ENCODE data around the gene OR52E2. TPM values are rescaled to one million over a fixed set of nuclear protein-coding genes. Genes with fewer than 3 reads are reported as not detected.

Gene OR52E2
- not detected for polyA plus RNA-seq (2013)

DNA sequence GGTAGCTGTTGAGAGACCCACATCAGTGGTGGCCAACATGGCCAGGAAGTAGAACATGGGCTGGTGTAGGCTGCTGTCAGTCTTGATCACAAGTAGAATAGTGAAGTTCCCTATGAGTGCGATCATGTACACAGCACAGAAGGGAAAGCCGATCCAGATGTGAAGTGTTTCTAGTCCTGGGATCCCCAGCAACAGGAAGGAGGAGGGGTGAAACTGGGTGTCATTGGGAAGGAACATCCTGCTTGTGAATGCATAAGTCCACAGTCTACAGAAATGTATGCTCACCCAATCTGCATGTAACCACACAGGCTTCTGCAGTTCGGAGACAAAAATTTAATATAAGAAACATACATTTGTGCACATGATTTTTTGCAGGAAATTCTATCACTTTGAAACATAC is at the start of gene OR52E2:
Gene OR52E2 (minus strand): TSS at position 237 of the 400 bp plus-strand sequence. CDS start 0 bp downstream, at position 237.
- Histone ChIP-seq H3K4me1 (ENCODE audit: control extremely low read depth in 1 of 4, control insufficient read depth in 4 of 4, insufficient read depth in 4 of 4, low read length in 3 of 4) (no peaks in the 10 kb centered on the region), H3K36me3 (ENCODE audit: control insufficient read depth in 4 of 4, insufficient read depth in 4 of 4, low read length in 3 of 4) (no peaks in the 10 kb centered on the region), H3K27me3 (replicated peaks in 2 of 5; ENCODE audit: control insufficient read depth in 4 of 5, insufficient read depth in 5 of 5, low read length in 4 of 5) (no peaks in the 10 kb centered on the region), H3K9me3 (ENCODE audit: control extremely low read depth in 1 of 5, control insufficient read depth in 4 of 5, insufficient read depth in 2 of 5, low read depth in 1 of 5, low read length in 4 of 5) (no peaks in the 10 kb centered on the region), H3K4me3 (ENCODE audit: control insufficient read depth in 1 of 7, extremely low read depth in 1 of 7, insufficient read depth in 4 of 7, low read depth in 2 of 7, low read length in 6 of 7) (no peak within 1 kb of the TSS), H3K27ac (ENCODE audit: insufficient read depth in 1 of 2, low read depth in 1 of 2, low read length in 2 of 2, poor library complexity in 1 of 2, severe bottlenecking in 2 of 2) (no peak within 1 kb of the TSS)
- ChIA-PET CTCF (no interaction called here), POLR2A (no interaction called here)
- 90% methylated on average over 2 of the region's 3 CpGs for WGBS (ENCODE audit: insufficient coverage)
- no peak for DNase-seq

- no peak overlapping the region for H3K27ac ChIP-seq (ENCODE audit: insufficient read depth in 1 of 2, low read depth in 1 of 2, low read length in 2 of 2, poor library complexity in 1 of 2, severe bottlenecking in 2 of 2)
- no peaks in the 10 kb centered on the region for H3K9me3 ChIP-seq (ENCODE audit: control extremely low read depth in 1 of 5, control insufficient read depth in 4 of 5, insufficient read depth in 2 of 5, low read depth in 1 of 5, low read length in 4 of 5)
- ChIA-PET POLR2A (no interaction called here), CTCF (no interaction called here)
- H3K4me1 ChIP-seq (ENCODE audit: control extremely low read depth in 1 of 4, control insufficient read depth in 4 of 4, insufficient read depth in 4 of 4, low read length in 3 of 4) = no peaks in the 10 kb centered on the region
- H3K4me3 ChIP-seq (ENCODE audit: control insufficient read depth in 1 of 7, extremely low read depth in 1 of 7, insufficient read depth in 4 of 7, low read depth in 2 of 7, low read length in 6 of 7) = no peak overlapping the region
- peaks cover 0 to 5% (median 3%) of the 10 kb centered on the region in 5 experiments for H3K27me3 ChIP-seq (replicated peaks in 2 of 5; ENCODE audit: control insufficient read depth in 4 of 5, insufficient read depth in 5 of 5, low read length in 4 of 5)
- 89% methylated on average over 3 of the region's 3 CpGs for WGBS (ENCODE audit: insufficient coverage)
- no peak for DNase-seq
- no peaks in the 10 kb centered on the region for H3K36me3 ChIP-seq (ENCODE audit: control insufficient read depth in 4 of 4, insufficient read depth in 4 of 4, low read length in 3 of 4)
These were observed 47.9 kb upstream of the OR52E2 start for GRCh38 chr11:5107285-5107684.

- H3K4me1 ChIP-seq (ENCODE audit: control extremely low read depth in 1 of 4, control insufficient read depth in 4 of 4, insufficient read depth in 4 of 4, low read length in 3 of 4) = no peaks in the 10 kb centered on the region
- ChIA-PET POLR2A (no interaction called here), CTCF (no interaction called here)
- no peaks in the 10 kb centered on the region for H3K9me3 ChIP-seq (ENCODE audit: control extremely low read depth in 1 of 5, control insufficient read depth in 4 of 5, insufficient read depth in 2 of 5, low read depth in 1 of 5, low read length in 4 of 5)
- H3K4me3 ChIP-seq (ENCODE audit: control insufficient read depth in 1 of 7, extremely low read depth in 1 of 7, insufficient read depth in 4 of 7, low read depth in 2 of 7, low read length in 6 of 7) = no peak overlapping the region
- no peaks in the 10 kb centered on the region for H3K36me3 ChIP-seq (ENCODE audit: control insufficient read depth in 4 of 4, insufficient read depth in 4 of 4, low read length in 3 of 4)
- DNase-seq = no peak
- peaks cover 0 to 5% (median 0%) of the 10 kb centered on the region in 5 experiments for H3K27me3 ChIP-seq (replicated peaks in 2 of 5; ENCODE audit: control insufficient read depth in 4 of 5, insufficient read depth in 5 of 5, low read length in 4 of 5)
- no peak overlapping the region for H3K27ac ChIP-seq (ENCODE audit: insufficient read depth in 1 of 2, low read depth in 1 of 2, low read length in 2 of 2, poor library complexity in 1 of 2, severe bottlenecking in 2 of 2)
These were observed 43.6 kb upstream of the OR52E2 start for GRCh38 chr11:5103066-5103465.

DNA sequence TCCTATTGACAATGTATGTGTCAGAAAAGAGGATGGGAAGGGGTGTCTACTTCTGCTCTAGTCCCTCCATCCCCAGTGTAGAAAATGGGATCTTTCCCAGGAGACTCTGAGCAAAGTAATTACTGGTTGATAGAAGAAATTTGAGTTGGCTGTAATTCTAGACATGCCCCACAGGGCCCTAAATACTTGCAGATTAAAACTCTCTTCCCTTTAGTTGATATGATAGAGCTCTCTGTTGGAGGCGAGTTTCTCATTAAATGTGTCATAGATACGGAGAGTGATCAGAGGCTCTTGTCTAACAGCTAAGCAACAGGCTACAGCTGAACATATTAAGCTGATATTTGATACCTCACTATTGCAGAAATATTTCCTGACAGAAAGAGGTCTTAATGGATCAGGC is 42.8 kb upstream of the OR52E2 start:
- DNase-seq = no peak
- peaks cover 0 to 5% (median 0%) of the 10 kb centered on the region in 5 experiments for H3K27me3 ChIP-seq (replicated peaks in 2 of 5; ENCODE audit: control insufficient read depth in 4 of 5, insufficient read depth in 5 of 5, low read length in 4 of 5)
- no peaks in the 10 kb centered on the region for H3K9me3 ChIP-seq (ENCODE audit: control extremely low read depth in 1 of 5, control insufficient read depth in 4 of 5, insufficient read depth in 2 of 5, low read depth in 1 of 5, low read length in 4 of 5)
- H3K27ac ChIP-seq (ENCODE audit: insufficient read depth in 1 of 2, low read depth in 1 of 2, low read length in 2 of 2, poor library complexity in 1 of 2, severe bottlenecking in 2 of 2) = no peak overlapping the region
- no peak overlapping the region for H3K4me3 ChIP-seq (ENCODE audit: control insufficient read depth in 1 of 7, extremely low read depth in 1 of 7, insufficient read depth in 4 of 7, low read depth in 2 of 7, low read length in 6 of 7)
- no peaks in the 10 kb centered on the region for H3K4me1 ChIP-seq (ENCODE audit: control extremely low read depth in 1 of 4, control insufficient read depth in 4 of 4, insufficient read depth in 4 of 4, low read length in 3 of 4)
- 80% methylated on average over 1 of the region's 2 CpGs for WGBS (ENCODE audit: insufficient coverage)
- ChIA-PET CTCF (no interaction called here), POLR2A (no interaction called here)
- H3K36me3 ChIP-seq (ENCODE audit: control insufficient read depth in 4 of 4, insufficient read depth in 4 of 4, low read length in 3 of 4) = no peaks in the 10 kb centered on the region

GRCh38 chr11:5096011-5096410 is 36.6 kb upstream of the OR52E2 start:
- ChIA-PET CTCF (no interaction called here), POLR2A (no interaction called here)
- H3K27ac ChIP-seq (ENCODE audit: insufficient read depth in 1 of 2, low read depth in 1 of 2, low read length in 2 of 2, poor library complexity in 1 of 2, severe bottlenecking in 2 of 2) = no peak overlapping the region
- H3K4me3 ChIP-seq (ENCODE audit: control insufficient read depth in 1 of 7, extremely low read depth in 1 of 7, insufficient read depth in 4 of 7, low read depth in 2 of 7, low read length in 6 of 7) = no peak overlapping the region
- no peaks in the 10 kb centered on the region for H3K9me3 ChIP-seq (ENCODE audit: control extremely low read depth in 1 of 5, control insufficient read depth in 4 of 5, insufficient read depth in 2 of 5, low read depth in 1 of 5, low read length in 4 of 5)
- no peaks in the 10 kb centered on the region for H3K36me3 ChIP-seq (ENCODE audit: control insufficient read depth in 4 of 4, insufficient read depth in 4 of 4, low read length in 3 of 4)
- no peaks in the 10 kb centered on the region for H3K4me1 ChIP-seq (ENCODE audit: control extremely low read depth in 1 of 4, control insufficient read depth in 4 of 4, insufficient read depth in 4 of 4, low read length in 3 of 4)
- DNase-seq = no peak
- WGBS (ENCODE audit: insufficient coverage) = no CpG with 5 or more reads among the region's 2 CpGs
- H3K27me3 ChIP-seq (replicated peaks in 2 of 5; ENCODE audit: control insufficient read depth in 4 of 5, insufficient read depth in 5 of 5, low read length in 4 of 5) = no peaks in the 10 kb centered on the region

- 100% methylated on average over 4 of the region's 8 CpGs for WGBS (ENCODE audit: insufficient coverage)
- H3K4me3 ChIP-seq (ENCODE audit: control insufficient read depth in 1 of 7, extremely low read depth in 1 of 7, insufficient read depth in 4 of 7, low read depth in 2 of 7, low read length in 6 of 7) = no peak overlapping the region
- ChIA-PET POLR2A (no interaction called here), CTCF (no interaction called here)
- H3K4me1 ChIP-seq (ENCODE audit: control extremely low read depth in 1 of 4, control insufficient read depth in 4 of 4, insufficient read depth in 4 of 4, low read length in 3 of 4) = no peaks in the 10 kb centered on the region
- no peaks in the 10 kb centered on the region for H3K27me3 ChIP-seq (replicated peaks in 2 of 5; ENCODE audit: control insufficient read depth in 4 of 5, insufficient read depth in 5 of 5, low read length in 4 of 5)
- H3K27ac ChIP-seq (ENCODE audit: insufficient read depth in 1 of 2, low read depth in 1 of 2, low read length in 2 of 2, poor library complexity in 1 of 2, severe bottlenecking in 2 of 2) = no peak overlapping the region
- H3K36me3 ChIP-seq (ENCODE audit: control insufficient read depth in 4 of 4, insufficient read depth in 4 of 4, low read length in 3 of 4) = no peaks in the 10 kb centered on the region
- DNase-seq = no peak
- no peaks in the 10 kb centered on the region for H3K9me3 ChIP-seq (ENCODE audit: control extremely low read depth in 1 of 5, control insufficient read depth in 4 of 5, insufficient read depth in 2 of 5, low read depth in 1 of 5, low read length in 4 of 5)
These were observed 33.6 kb upstream of the OR52E2 start for GRCh38 chr11:5092821-5093585.

- WGBS (ENCODE audit: insufficient coverage) = 100% methylated on average over 1 of the region's 1 CpG
- no peak overlapping the region for H3K27ac ChIP-seq (ENCODE audit: insufficient read depth in 1 of 2, low read depth in 1 of 2, low read length in 2 of 2, poor library complexity in 1 of 2, severe bottlenecking in 2 of 2)
- no peaks in the 10 kb centered on the region for H3K4me1 ChIP-seq (ENCODE audit: control extremely low read depth in 1 of 4, control insufficient read depth in 4 of 4, insufficient read depth in 4 of 4, low read length in 3 of 4)
- no peak for DNase-seq
- no peaks in the 10 kb centered on the region for H3K36me3 ChIP-seq (ENCODE audit: control insufficient read depth in 4 of 4, insufficient read depth in 4 of 4, low read length in 3 of 4)
- no peaks in the 10 kb centered on the region for H3K9me3 ChIP-seq (ENCODE audit: control extremely low read depth in 1 of 5, control insufficient read depth in 4 of 5, insufficient read depth in 2 of 5, low read depth in 1 of 5, low read length in 4 of 5)
- no peaks in the 10 kb centered on the region for H3K27me3 ChIP-seq (replicated peaks in 2 of 5; ENCODE audit: control insufficient read depth in 4 of 5, insufficient read depth in 5 of 5, low read length in 4 of 5)
- ChIA-PET POLR2A (interaction anchor here (0.6 kb wide), 1 partner anchor 16 kb away, joined by 3 read pairs; no protein-coding TSS in a partner anchor), CTCF (no interaction called here)
- H3K4me3 ChIP-seq (ENCODE audit: control insufficient read depth in 1 of 7, extremely low read depth in 1 of 7, insufficient read depth in 4 of 7, low read depth in 2 of 7, low read length in 6 of 7) = no peak overlapping the region
These were observed 31.2 kb upstream of the OR52E2 start for GRCh38 chr11:5090668-5091067.

Measured in common myeloid progenitor, CD34-positive (primary cell).